ENCODE results near the gene C14orf180. TPM values are rescaled to one million over a fixed set of nuclear protein-coding genes. Genes with fewer than 3 reads are reported as not detected.

C14orf180 gene
- total RNA-seq, 1 experiment from 2014 or later, result not detected

GRCh38 chr14:104572024-104572626 lies 7.4 kb upstream of the C14orf180 start:
- no peaks in the 10 kb centered on the region for H3K79me2 ChIP-seq (ENCODE audit: insufficient read depth, low read length)
- no peaks in the 10 kb centered on the region for H3K9me3 ChIP-seq (ENCODE audit: control insufficient read depth, low read depth, low read length)
- H3K4me1 Mint-ChIP-seq, result peaks cover 0 to 10% of the 10 kb centered on the region in 2 experiments; a peak in 2 of 4 replicates
- H3K27me3 Mint-ChIP-seq (ENCODE audit: low read depth), result no peaks in the 10 kb centered on the region; the same call in 1 of the 2 replicates
- no peaks in the 10 kb centered on the region for H3K79me1 ChIP-seq (ENCODE audit: insufficient read depth, low read depth, low read length, poor library complexity, severe bottlenecking)
- H4K20me1 ChIP-seq (ENCODE audit: control insufficient read depth, insufficient read depth, insufficient read length), result no peaks in the 10 kb centered on the region
- H3K9ac ChIP-seq (ENCODE audit: extremely low read depth, insufficient read length, low read length), result no peak overlapping the region
- H3K23me2 ChIP-seq (ENCODE audit: insufficient read length, low read depth, low read length, poor library complexity, severe bottlenecking), result no peaks in the 10 kb centered on the region
- no peaks in the 10 kb centered on the region for H3K27me3 ChIP-seq (ENCODE audit: insufficient read depth, low read length)
- H2BK5ac ChIP-seq (ENCODE audit: insufficient read length, low read length), result no peak overlapping the region
- H4K8ac ChIP-seq (replicated peaks; ENCODE audit: insufficient read length, low read depth, low read length), result no peak overlapping the region
- no peak overlapping the region for H3K27ac ChIP-seq (ENCODE audit: insufficient read length, low read depth, low read length)
- H3K27ac Mint-ChIP-seq, result peak overlapping the region in 1 of 3 experiments; percentile 73; a peak in 1 of 7 replicates
- H3K4ac ChIP-seq (ENCODE audit: low read depth, low read length), result no peak overlapping the region
- no peak overlapping the region for H2AFZ ChIP-seq (ENCODE audit: low read length)
- no peaks in the 10 kb centered on the region; a peak in 1 of 7 replicates for H3K36me3 Mint-ChIP-seq (ENCODE audit: insufficient read depth in 1 of 3, low read depth in 3 of 3)
- no peak overlapping the region for H3T11ph ChIP-seq (ENCODE audit: low read length)
- H3K23ac ChIP-seq (ENCODE audit: insufficient read length, low read depth, low read length), result no peak overlapping the region
- no peak overlapping the region for H4K91ac ChIP-seq (ENCODE audit: insufficient read length, low read depth, low read length)
- no peak overlapping the region for H3K4me2 ChIP-seq (ENCODE audit: insufficient read depth, insufficient read length, low read length)
- H3K14ac ChIP-seq (ENCODE audit: insufficient read depth, low read length), result no peak overlapping the region
- H3K4me1 ChIP-seq (ENCODE audit: insufficient read depth, low read length), result no peaks in the 10 kb centered on the region
- H2BK12ac ChIP-seq (ENCODE audit: insufficient read length, low read depth, low read length), result no peak overlapping the region
- no peak overlapping the region for H4K5ac ChIP-seq (ENCODE audit: insufficient read length, low read depth, low read length)
- H3K56ac ChIP-seq (ENCODE audit: insufficient read length, low read depth, low read length), result no peak overlapping the region
- H2BK15ac ChIP-seq (ENCODE audit: low read depth, low read length), result no peak overlapping the region
- no peak overlapping the region for H3K4me3 Mint-ChIP-seq
- no CpG with 5 or more reads among the region's 11 CpGs for WGBS (ENCODE audit: extremely low coverage, insufficient read length, low lambda C conversion rate)
- no peak overlapping the region for H3K18ac ChIP-seq (ENCODE audit: insufficient read length, low read depth, low read length)
- no peak overlapping the region for H2BK120ac ChIP-seq (ENCODE audit: low read depth, low read length, poor library complexity, severe bottlenecking)
- H2AK5ac ChIP-seq (ENCODE audit: insufficient read length, low read length), result no peak overlapping the region
- no peak for DNase-seq
- H2BK20ac ChIP-seq (ENCODE audit: low read depth, low read length, poor library complexity, severe bottlenecking), result no peak overlapping the region
- TF ChIP-seq CTCF (conservative IDR thresholded peaks at IDR 0.05), result no peak
- H3K9me3 Mint-ChIP-seq, result no peaks in the 10 kb centered on the region

All from H9 (cell line).